Measurements from ENCODE around the gene ADCY9.

The ADCY9 gene

DNA sequence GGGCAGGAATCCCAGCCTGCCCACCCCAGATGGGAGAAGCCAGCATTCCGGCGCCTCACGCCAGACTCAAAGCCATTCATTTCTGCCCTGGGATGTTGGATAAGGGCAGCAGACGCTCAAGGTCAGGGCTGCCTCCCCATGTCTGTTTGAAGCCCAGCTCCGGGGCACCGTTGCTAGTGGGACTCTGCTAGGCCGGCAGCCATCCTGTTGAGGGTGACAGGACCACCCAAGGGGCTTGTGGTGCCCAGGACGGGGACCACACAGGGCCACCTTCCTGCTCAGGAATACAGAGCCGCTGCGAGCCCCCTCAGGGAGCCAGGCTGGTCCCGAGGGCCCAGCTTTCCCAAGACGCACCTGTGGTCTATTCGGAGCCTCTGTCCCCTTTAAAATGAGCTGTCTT is 134.0 kb downstream of the ADCY9 start:
- peaks cover 0 to 10% of the 10 kb centered on the region in 2 donors for H3K4me1 ChIP-seq (ENCODE audit: control insufficient read depth in 1 of 2, insufficient read depth in 2 of 2, low read length in 2 of 2)
- H3K27ac ChIP-seq (ENCODE audit: low read length) = no peak overlapping the region
- no peaks in the 10 kb centered on the region for H3K27me3 ChIP-seq (ENCODE audit: low read depth, low read length)
- no peak overlapping the region for H3K4me3 ChIP-seq (ENCODE audit: low read depth in 1 of 2, low read length in 2 of 2)
- peaks cover under 1 to 26% of the 10 kb centered on the region in 2 donors for H3K36me3 ChIP-seq (ENCODE audit: control insufficient read depth in 1 of 2, insufficient read depth in 2 of 2, low read length in 2 of 2)
- no peaks in the 10 kb centered on the region for H3K9me3 ChIP-seq (ENCODE audit: control insufficient read depth in 1 of 2, low read length in 2 of 2)

DNA sequence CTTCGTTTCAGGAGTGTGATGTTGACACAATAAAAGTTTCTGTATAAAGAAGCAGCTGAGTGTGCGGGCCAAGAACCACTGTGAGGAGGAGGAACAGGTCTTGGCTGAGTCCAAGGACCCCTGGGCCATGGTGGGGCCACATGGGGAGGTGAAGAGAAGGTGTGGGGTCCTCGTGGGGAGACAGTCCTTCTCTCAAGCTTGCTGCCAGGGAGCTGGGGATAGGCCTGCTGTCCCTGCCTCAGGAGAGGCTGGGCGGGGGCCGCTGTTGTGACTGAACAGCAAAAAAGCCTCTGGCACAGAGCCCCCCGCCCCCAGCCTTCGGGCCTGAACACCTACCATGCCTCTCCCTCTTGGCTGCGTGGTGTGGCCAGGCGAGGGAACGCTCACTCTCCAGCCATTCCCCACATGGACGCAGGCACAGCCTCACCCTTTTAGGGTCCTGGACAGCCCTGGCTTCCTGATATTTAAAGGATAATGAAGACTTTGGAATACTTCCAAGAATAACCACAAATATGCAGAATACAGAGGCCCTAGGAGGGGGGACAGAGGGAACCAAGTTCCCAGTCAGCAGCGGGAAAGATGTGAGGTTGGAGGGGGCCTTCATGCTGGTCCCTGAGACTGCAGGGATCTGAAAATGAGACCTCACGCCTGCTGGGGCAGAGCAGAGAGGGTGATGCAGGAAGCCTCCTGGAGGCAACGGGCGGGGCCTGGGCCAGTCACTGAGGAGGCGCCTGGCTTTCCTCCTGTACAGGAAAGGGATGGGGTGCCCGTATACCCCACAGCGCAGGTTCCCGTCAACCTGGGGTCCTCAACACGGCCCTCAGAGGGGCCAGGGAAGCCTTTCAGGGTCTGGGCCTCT is 135.8 kb downstream of the ADCY9 start:
- Histone ChIP-seq H3K9me3 (ENCODE audit: control insufficient read depth in 1 of 2, low read length in 2 of 2) (no peaks in the 10 kb centered on the region), H3K4me3 (ENCODE audit: low read depth in 1 of 2, low read length in 2 of 2) (no peak overlapping the region), H3K27ac (ENCODE audit: low read length) (no peak overlapping the region), H3K4me1 (ENCODE audit: control insufficient read depth in 1 of 2, insufficient read depth in 2 of 2, low read length in 2 of 2) (peaks cover 0 to 10% of the 10 kb centered on the region in 2 donors), H3K36me3 (ENCODE audit: control insufficient read depth in 1 of 2, insufficient read depth in 2 of 2, low read length in 2 of 2) (peaks cover 7 to 35% of the 10 kb centered on the region in 2 donors), H3K27me3 (ENCODE audit: low read depth, low read length) (no peaks in the 10 kb centered on the region)

DNA sequence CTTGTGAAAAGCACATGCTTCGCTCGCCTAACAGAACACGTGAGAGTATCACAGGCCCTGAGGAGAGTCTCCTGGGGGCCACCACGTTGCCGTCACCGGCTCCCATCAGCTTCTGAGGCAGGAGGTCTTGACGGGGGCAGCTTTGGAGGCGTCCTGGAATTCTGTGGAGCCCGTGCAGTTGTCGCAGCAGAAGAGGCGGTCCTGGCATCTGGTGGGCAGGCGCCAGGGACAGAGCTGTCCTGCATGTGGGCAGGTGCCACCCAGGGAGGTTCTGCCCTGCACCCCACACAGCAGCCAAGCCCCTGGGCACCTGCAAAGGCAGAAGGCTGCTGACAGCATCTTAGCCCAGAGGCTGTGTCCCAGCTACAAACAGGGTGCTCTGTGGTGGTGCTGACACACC is 136.7 kb downstream of the ADCY9 start:
- Histone ChIP-seq H3K36me3 (ENCODE audit: control insufficient read depth in 1 of 2, insufficient read depth in 2 of 2, low read length in 2 of 2) (peaks cover 10 to 44% of the 10 kb centered on the region in 2 donors), H3K27me3 (ENCODE audit: low read depth, low read length) (no peaks in the 10 kb centered on the region), H3K9me3 (ENCODE audit: control insufficient read depth in 1 of 2, low read length in 2 of 2) (no peaks in the 10 kb centered on the region), H3K4me3 (ENCODE audit: low read depth in 1 of 2, low read length in 2 of 2) (no peak overlapping the region), H3K4me1 (ENCODE audit: control insufficient read depth in 1 of 2, insufficient read depth in 2 of 2, low read length in 2 of 2) (peaks cover 0 to 10% of the 10 kb centered on the region in 2 donors), H3K27ac (ENCODE audit: low read length) (no peak overlapping the region)

DNA sequence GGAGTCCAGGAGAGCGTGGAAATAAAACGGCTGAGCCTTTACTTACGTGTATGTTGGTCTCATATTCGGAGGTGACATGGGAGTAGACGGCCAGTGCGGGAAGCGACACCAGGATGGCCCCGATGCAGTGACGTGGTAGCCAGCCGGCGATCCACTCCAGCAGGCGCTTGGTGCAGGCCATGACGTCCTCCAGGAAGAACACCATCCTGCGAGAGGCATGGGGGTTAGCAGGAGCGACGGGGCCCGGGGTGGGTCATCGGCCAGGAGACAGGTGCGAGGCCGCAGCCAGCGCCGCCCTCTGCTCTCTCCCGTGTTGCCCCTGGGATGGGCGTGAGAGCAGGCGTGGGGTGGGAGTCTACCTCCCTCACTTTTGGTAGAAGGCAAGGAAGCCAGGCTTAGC is 137.2 kb downstream of the ADCY9 start:
- Histone ChIP-seq H3K27ac (ENCODE audit: low read length) (no peak overlapping the region), H3K4me3 (ENCODE audit: low read depth in 1 of 2, low read length in 2 of 2) (no peak overlapping the region), H3K4me1 (ENCODE audit: control insufficient read depth in 1 of 2, insufficient read depth in 2 of 2, low read length in 2 of 2) (peaks cover 0 to 10% of the 10 kb centered on the region in 2 donors), H3K27me3 (ENCODE audit: low read depth, low read length) (no peaks in the 10 kb centered on the region), H3K9me3 (ENCODE audit: control insufficient read depth in 1 of 2, low read length in 2 of 2) (no peaks in the 10 kb centered on the region), H3K36me3 (ENCODE audit: control insufficient read depth in 1 of 2, insufficient read depth in 2 of 2, low read length in 2 of 2) (peaks cover 10 to 46% of the 10 kb centered on the region in 2 donors)

DNA sequence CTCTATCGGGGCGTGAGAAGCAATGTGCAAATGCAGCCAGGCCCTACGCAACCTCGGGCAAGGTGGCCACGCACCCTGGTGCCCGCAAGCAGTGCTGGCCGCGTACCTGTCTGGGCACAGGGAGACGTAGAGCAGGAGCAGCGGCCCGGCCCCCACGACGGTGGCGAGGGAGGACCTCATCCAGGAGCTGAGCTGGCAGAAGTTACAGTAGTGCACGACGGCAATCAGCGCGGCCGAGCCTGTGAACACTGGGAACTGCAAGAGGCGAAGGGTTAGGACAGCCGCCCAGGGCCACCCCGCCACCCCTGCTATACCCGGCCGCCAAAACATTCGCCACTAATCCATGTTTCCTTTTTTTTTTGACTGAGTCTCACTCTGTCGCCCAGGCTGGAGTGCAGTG is 138.9 kb downstream of the ADCY9 start:
- H3K4me3 ChIP-seq (ENCODE audit: low read depth in 1 of 2, low read length in 2 of 2) = no peak overlapping the region
- H3K9me3 ChIP-seq (ENCODE audit: control insufficient read depth in 1 of 2, low read length in 2 of 2) = no peaks in the 10 kb centered on the region
- no peak overlapping the region for H3K27ac ChIP-seq (ENCODE audit: low read length)
- H3K36me3 ChIP-seq (ENCODE audit: control insufficient read depth in 1 of 2, insufficient read depth in 2 of 2, low read length in 2 of 2) = peaks cover 10 to 46% of the 10 kb centered on the region in 2 donors
- H3K4me1 ChIP-seq (ENCODE audit: control insufficient read depth in 1 of 2, insufficient read depth in 2 of 2, low read length in 2 of 2) = peaks cover 0 to 4% of the 10 kb centered on the region in 2 donors
- no peaks in the 10 kb centered on the region for H3K27me3 ChIP-seq (ENCODE audit: low read depth, low read length)

DNA sequence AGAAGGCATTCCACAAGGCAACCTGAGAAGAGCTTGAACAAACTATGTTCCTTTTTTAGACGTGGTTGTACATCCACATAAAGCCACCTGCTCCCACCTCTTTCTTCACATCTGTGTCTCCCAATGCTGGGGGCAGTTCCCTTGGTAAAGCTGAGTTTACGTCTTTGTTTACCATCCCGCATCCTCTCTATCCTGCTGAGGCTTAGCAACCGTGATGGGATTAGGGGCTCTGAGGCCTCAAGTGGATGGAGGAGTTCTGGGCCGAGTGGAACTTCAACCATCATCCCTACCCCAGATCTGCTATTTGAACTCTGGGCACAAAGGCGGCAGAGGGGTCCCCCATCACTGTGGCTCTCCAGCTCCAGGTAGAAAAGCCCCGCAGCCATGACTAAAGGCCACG is 141.5 kb downstream of the ADCY9 start:
- Histone ChIP-seq H3K4me3 (ENCODE audit: low read depth in 1 of 2, low read length in 2 of 2) (no peak overlapping the region), H3K36me3 (ENCODE audit: control insufficient read depth in 1 of 2, insufficient read depth in 2 of 2, low read length in 2 of 2) (peaks cover 14 to 49% of the 10 kb centered on the region in 2 donors), H3K4me1 (ENCODE audit: control insufficient read depth in 1 of 2, insufficient read depth in 2 of 2, low read length in 2 of 2) (peaks cover 0 to under 1% of the 10 kb centered on the region in 2 donors), H3K27ac (ENCODE audit: low read length) (no peak overlapping the region), H3K27me3 (ENCODE audit: low read depth, low read length) (no peaks in the 10 kb centered on the region), H3K9me3 (ENCODE audit: control insufficient read depth in 1 of 2, low read length in 2 of 2) (no peaks in the 10 kb centered on the region)

DNA sequence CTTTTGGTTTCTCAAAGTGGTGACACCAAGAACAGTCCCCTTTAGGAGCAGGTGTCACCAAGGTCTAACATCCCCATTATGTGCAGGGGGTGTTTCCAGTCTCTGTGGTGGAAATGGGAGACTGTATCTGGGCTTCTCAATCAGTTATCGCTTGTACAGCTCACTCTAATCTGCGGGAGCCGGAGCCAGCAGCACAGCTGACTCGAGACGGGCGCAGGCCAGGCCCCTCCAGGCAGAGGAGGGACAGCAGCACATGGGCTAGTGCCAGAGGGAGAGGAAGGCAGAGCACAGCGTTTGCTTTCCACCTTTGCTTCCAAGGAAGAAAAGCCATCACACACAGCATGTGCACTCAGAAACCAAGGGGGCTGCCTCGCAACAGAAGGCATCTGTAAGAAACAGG is 144.5 kb downstream of the ADCY9 start:
- no peaks in the 10 kb centered on the region for H3K4me1 ChIP-seq (ENCODE audit: control insufficient read depth in 1 of 2, insufficient read depth in 2 of 2, low read length in 2 of 2)
- H3K9me3 ChIP-seq (ENCODE audit: control insufficient read depth in 1 of 2, low read length in 2 of 2) = no peaks in the 10 kb centered on the region
- H3K4me3 ChIP-seq (ENCODE audit: low read depth in 1 of 2, low read length in 2 of 2) = no peak overlapping the region
- H3K27ac ChIP-seq (ENCODE audit: low read length) = no peak overlapping the region
- no peaks in the 10 kb centered on the region for H3K27me3 ChIP-seq (ENCODE audit: low read depth, low read length)
- peaks cover 10 to 34% of the 10 kb centered on the region in 2 donors for H3K36me3 ChIP-seq (ENCODE audit: control insufficient read depth in 1 of 2, insufficient read depth in 2 of 2, low read length in 2 of 2)

DNA sequence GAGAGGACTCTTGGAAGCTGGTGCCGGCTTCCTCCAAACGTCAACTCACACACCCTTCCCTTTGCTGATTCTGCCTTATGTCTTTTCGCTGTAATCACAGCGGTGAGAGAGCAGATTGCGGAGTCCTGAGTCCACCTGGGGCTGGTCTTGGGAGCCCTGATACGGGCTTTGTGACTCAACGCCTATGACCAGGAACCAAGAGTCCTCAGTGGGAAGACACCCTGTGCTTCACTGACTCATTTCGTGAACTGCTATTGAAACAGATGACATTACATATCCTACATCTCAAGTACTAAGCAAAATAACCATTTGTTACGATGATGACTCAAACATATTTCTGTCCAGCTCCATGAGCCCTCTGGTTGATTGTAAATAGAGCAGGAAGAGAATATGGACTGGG is 145.0 kb downstream of the ADCY9 start:
- H3K9me3 ChIP-seq (ENCODE audit: control insufficient read depth in 1 of 2, low read length in 2 of 2) = no peaks in the 10 kb centered on the region
- no peaks in the 10 kb centered on the region for H3K27me3 ChIP-seq (ENCODE audit: low read depth, low read length)
- H3K4me1 ChIP-seq (ENCODE audit: control insufficient read depth in 1 of 2, insufficient read depth in 2 of 2, low read length in 2 of 2) = no peaks in the 10 kb centered on the region
- H3K4me3 ChIP-seq (ENCODE audit: low read depth in 1 of 2, low read length in 2 of 2) = no peak overlapping the region
- H3K36me3 ChIP-seq (ENCODE audit: control insufficient read depth in 1 of 2, insufficient read depth in 2 of 2, low read length in 2 of 2) = peaks cover 10 to 34% of the 10 kb centered on the region in 2 donors
- no peak overlapping the region for H3K27ac ChIP-seq (ENCODE audit: low read length)

DNA sequence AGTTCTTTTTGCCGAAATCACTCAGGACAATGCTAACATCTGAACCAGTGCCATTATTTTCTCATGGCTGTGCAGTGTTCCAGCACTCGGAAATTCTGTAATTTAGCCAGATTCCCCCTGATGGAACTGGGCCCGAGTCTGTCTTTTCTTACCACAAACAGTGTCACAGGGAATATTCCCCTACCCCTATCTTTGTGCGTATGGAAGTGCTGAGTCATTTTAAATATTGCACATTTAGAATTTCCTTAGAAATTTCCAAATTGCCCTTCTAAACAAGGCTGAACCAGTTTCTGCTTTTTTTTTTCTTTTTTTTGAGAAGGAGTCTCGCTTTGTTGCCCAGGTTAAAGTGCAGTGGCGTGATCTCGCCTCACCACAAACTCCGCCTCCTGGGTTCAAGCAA is 147.7 kb downstream of the ADCY9 start:
- Histone ChIP-seq H3K4me3 (ENCODE audit: low read depth in 1 of 2, low read length in 2 of 2) (no peak overlapping the region), H3K9me3 (ENCODE audit: control insufficient read depth in 1 of 2, low read length in 2 of 2) (no peaks in the 10 kb centered on the region), H3K4me1 (ENCODE audit: control insufficient read depth in 1 of 2, insufficient read depth in 2 of 2, low read length in 2 of 2) (no peaks in the 10 kb centered on the region), H3K36me3 (ENCODE audit: control insufficient read depth in 1 of 2, insufficient read depth in 2 of 2, low read length in 2 of 2) (peaks cover 9 to 27% of the 10 kb centered on the region in 2 donors), H3K27ac (ENCODE audit: low read length) (no peak overlapping the region), H3K27me3 (ENCODE audit: low read depth, low read length) (no peaks in the 10 kb centered on the region)

DNA sequence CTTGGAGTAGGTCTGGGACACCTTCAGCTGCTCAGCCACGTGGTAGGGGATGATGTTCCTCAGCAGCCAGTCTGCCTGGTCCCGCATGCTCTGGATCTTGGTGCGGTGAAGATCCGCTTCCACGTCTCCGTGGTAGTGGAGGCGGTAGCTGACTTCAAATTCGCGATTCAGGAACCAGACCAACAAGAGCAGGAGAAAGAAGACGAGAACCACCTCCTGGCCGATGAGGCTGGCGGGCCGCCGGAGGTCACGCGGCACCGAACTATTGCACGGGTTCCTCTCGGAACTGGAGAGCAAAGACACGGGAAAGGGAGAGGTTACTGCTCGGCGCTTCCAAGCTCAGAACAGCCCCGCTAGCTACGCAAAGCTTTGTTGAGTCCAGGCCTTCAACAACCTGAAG is 149.6 kb downstream of the ADCY9 start:
- no peaks in the 10 kb centered on the region for H3K9me3 ChIP-seq (ENCODE audit: control insufficient read depth in 1 of 2, low read length in 2 of 2)

DNA sequence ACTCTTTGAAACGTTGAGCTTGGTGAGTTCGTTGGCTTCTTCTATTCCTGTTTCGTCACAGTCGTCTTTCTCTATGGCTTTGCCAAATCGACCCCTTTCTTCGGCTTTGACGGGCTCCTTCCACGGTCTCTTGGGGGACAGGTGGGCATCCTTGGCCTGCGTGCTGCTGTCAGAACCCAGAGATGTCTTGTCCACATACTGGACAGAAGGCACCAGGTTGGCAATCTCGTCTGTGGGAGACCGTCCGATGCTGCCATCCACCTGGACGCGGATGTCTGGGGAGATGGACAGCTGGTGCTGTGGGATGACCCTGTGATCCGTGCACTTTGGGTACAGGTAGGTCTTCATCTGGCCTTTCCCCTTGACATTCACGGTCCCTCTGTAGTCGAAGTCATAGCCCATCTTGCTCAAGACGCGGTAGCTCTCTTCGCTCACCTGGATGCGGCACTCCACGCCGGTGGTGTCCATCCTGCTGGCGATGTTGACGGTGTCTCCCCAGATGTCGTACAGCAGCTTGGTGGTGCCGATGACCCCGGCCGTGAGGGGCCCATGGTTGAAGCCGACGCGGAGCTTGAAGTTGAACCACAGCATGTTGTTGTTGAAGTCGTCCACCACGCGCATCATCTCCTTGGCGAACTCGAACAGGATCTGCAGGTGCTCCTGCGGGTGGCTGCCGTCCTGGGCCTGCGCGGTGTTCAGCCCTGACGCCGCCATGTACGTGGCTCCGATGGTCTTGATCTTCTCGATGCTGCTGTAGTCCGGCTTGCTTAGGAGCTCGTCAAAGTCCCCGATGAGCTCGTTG is 150.3 kb downstream of the ADCY9 start:
- no peak overlapping the region for H3K27ac ChIP-seq (ENCODE audit: low read length)
- no peak overlapping the region for H3K4me3 ChIP-seq (ENCODE audit: low read depth in 1 of 2, low read length in 2 of 2)
- H3K27me3 ChIP-seq (ENCODE audit: low read depth, low read length) = no peaks in the 10 kb centered on the region
- H3K9me3 ChIP-seq (ENCODE audit: control insufficient read depth in 1 of 2, low read length in 2 of 2) = no peaks in the 10 kb centered on the region
- peaks cover 5 to 18% of the 10 kb centered on the region in 2 donors for H3K36me3 ChIP-seq (ENCODE audit: control insufficient read depth in 1 of 2, insufficient read depth in 2 of 2, low read length in 2 of 2)
- H3K4me1 ChIP-seq (ENCODE audit: control insufficient read depth in 1 of 2, insufficient read depth in 2 of 2, low read length in 2 of 2) = no peaks in the 10 kb centered on the region

More for the DNA sequence above, 149.6 kb downstream of the ADCY9 start:
- Histone ChIP-seq H3K27me3 (ENCODE audit: low read depth, low read length) (no peaks in the 10 kb centered on the region), H3K4me1 (ENCODE audit: control insufficient read depth in 1 of 2, insufficient read depth in 2 of 2, low read length in 2 of 2) (no peaks in the 10 kb centered on the region), H3K27ac (ENCODE audit: low read length) (no peak overlapping the region), H3K4me3 (ENCODE audit: low read depth in 1 of 2, low read length in 2 of 2) (no peak overlapping the region), H3K36me3 (ENCODE audit: control insufficient read depth in 1 of 2, insufficient read depth in 2 of 2, low read length in 2 of 2) (peaks cover 9 to 23% of the 10 kb centered on the region in 2 donors)

Measured in muscle layer of duodenum (tissue), 2 donors.